Right lobe of liver (tissue), 4 donors: ENCODE results near the gene BANP.
"Not testable (repeated sequence)": the region's sequence is repeated elsewhere in the genome, so short reads cannot be mapped to it uniquely, and the experiment has no call there.

Source experiments
- CTCF ChIP-seq, 4 donors: fragments of 200-600 bp in 3 of 4; fragments of 450-650 bp in 1 of 4; IDR thresholded peaks; one replicate each; pipeline versions ENCODE4 v1.5.1 to v1.8.0; 2016 to 2022; ENCODE audit warnings: antibody characterized with exemption in 4 of 4, mild to moderate bottlenecking in 2 of 4
- POLR2A ChIP-seq: fragments of 450-650 bp; IDR thresholded peaks from one replicate; pipeline ENCODE4 v1.6.1; 2017; ENCODE audit warnings: antibody characterized with exemption, mild to moderate bottlenecking
- donor health status: DM: no; HTN: no; CAD: no.
- donor health status: DM: no; HTN: no; CAD: no.
- donor health status: DM: no; HTN: yes; CAD: no.

GRCh38 chr16:88101623-88102105 lies 150.4 kb downstream of the BANP start:
- TF ChIP-seq CTCF (IDR thresholded peaks at IDR 0.05); POLR2A: not testable (repeated sequence)
